ENCODE measurements around the gene TAT. TPM values are rescaled to one million over a fixed set of nuclear protein-coding genes. Genes with fewer than 3 reads are reported as not detected.
"Not testable (repeated sequence)": the region's sequence is repeated elsewhere in the genome, so short reads cannot be mapped to it uniquely, and the experiment has no call there.

Gene TAT
- total RNA-seq, 1 donor from 2014 or later: not detected

DNA sequence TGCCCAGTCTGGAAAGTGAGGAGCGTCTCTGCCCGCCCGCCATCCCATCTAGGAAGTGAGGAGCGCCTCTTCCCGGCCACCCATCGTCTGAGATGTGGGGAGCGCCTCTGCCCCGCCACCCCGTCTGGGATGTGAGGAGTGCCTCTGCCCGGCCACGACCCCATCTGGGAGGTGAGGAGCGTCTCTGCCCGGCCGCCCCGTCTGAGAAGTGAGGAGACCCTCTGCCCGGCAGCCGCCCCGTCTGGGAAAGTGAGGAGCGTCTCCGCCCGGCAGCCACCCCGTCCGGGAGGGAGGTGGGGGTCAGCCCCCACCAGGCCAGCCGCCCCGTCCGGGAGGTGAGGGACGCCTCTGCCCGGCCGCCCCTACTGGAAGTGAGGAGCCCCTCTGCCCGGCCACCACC, 12.4 kb upstream of the TAT start:
- FAIRE-seq; DNase-seq (ENCODE audit: low spot score in 2 of 2): not testable (repeated sequence)

DNA sequence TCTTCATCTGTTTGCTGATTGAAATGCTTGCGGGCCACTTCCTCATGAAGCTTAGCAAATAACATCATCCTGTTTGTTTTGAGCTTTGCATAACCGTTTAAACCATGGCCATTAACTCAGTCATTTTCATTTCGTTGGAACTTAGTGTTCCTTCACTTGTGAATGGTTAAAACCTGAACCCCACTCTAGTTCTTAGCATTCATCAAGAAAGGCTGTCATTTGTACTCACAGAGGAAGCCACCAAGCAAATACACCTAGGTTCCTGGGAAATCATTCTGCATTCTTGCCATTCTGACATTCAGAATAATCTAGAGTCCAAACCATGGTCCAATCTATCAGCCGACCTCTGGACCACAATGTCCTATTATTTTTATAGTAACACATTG, 8.4 kb upstream of the TAT start:
- FAIRE-seq (no peak), DNase-seq (ENCODE audit: low spot score in 2 of 2) (no peak)

DNA sequence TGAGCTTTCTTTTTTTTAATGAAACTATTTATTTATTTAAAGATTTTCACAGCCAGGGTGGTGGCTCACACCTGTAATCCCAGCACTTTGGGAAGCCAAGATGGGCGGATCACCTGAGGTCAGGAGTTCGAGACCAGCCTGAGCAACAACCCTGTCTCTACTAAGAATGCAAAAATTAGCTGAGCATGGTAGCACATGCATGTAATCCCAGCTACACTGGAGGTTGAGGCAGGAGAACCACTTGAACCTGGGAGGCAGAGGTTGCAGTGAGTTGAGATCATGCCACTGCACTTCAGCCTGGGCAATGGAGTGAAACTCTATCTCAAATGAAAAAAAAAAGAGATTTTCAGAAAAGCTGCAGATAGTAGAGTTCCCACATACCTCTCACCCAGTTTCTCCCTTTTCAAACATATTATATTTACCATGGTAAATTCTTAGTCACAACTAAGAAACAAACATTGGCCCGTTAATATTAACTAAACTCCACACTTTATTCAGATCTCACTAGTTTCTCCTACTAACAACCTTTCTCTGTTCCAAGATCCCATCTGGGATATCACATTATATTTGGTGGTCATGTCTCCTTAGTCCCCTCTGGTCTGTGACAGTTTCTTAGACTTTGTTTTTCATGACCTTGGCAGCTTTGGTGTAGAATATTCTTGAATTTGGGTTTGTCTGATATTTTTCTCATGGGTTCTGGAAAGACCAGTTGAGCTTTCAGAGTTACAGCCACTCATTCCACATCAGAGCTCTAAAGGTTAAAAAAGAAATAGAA, 7.8 kb upstream of the TAT start:
- no peak for FAIRE-seq
- DNase-seq (ENCODE audit: low spot score in 2 of 2): no peak

DNA sequence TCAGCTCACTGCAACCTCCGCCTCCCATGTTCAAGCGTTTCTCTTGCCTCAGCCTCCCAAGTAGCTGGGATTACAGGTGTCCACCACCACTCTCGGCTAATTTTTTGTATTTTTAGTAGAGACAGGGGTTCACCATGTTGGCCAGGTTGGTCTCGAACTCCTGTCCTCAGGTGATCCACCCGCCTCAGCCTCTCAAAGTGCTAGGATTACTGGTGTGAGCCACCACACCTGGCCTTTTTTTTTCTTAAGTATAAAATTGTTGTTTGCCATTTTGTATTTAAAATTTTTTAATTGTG, 5.6 kb upstream of the TAT start:
- not testable (repeated sequence) for DNase-seq (ENCODE audit: low spot score in 2 of 2); FAIRE-seq

DNA sequence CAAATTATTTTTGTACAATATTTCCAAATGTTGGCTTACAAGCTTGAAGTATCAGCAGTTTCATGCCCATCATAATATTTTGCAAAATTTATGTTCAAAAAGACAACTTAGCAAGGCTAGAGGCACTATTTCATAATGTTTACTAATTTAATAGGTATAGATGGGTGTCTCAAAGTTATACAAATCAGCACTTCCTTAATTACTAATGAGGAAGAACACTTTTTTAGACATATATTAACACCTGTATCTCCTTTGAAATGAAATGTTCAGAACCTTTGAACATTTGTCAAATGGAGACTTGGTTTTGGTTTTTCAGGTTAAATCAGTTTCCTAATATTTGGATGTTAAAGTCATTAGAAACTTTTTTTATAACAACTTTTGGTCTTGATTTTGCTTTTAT, 2.2 kb downstream of the TAT start:
- DNase-seq (ENCODE audit: low spot score in 2 of 2): no peak
- no peak for FAIRE-seq

DNA sequence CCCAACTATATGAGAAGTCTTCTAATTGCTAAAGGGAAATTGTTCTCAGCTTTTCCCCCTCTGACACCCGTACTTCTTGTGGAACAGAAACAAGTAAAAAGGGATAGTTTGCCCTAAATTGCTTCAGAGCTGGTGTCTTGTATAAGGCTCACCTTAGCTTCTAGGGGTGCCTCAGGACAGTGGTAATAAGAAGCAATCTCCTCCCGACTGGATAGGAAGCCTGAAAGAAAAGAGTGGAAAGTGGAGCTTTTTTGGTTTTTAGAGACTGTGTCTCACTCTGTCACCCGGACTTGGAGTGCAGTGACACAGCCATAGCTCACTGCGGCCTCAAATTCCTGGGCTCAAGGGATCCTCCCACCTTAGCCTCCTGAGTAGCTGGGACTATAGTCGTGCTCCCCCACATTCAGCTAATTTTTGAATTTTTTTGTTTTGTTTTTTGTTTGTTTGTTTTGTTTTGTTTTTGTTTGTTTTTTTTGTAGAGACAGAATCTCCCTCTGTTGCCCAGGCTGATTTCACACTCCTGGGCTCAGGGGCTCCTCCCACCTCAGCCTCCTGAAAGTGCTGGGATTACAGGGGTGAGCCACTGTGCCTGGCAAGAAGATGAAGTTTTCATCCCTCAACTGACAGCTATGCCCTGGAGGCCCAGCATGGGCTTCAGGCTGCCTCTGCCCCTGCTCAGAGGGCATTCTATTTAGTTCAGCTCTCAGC, 3.4 kb downstream of the TAT start:
- FAIRE-seq: no peak
- no peak for DNase-seq (ENCODE audit: low spot score in 2 of 2)

DNA sequence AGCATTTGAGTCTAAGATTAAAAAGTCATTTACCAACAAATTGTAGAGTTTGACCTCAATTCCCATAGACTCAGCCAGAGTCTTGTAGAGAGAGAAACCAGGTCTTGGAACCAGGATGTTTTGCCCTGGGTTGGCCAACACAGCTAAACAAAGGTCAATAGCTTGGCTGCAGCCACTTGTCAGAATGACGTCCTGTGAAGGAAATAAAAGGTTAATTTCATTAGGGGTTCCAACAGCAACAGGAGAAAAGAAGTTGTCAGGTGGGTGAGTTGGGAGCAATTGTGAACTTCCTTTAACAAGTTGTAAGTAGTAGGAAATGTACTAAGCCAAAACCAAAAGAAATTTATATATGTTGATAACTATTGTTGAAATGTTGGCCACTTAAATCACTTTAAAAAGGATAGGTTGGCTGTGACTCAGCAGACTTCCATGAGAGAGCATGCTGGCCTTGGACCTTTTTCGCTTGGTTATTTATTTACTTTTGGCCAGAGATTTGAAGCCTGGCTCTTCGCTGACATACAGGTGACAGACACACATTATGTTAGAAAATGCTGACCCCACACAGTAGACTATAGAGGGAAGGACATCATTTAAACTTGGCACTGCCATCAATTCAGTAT, 4.3 kb downstream of the TAT start:
- FAIRE-seq: no peak

DNA sequence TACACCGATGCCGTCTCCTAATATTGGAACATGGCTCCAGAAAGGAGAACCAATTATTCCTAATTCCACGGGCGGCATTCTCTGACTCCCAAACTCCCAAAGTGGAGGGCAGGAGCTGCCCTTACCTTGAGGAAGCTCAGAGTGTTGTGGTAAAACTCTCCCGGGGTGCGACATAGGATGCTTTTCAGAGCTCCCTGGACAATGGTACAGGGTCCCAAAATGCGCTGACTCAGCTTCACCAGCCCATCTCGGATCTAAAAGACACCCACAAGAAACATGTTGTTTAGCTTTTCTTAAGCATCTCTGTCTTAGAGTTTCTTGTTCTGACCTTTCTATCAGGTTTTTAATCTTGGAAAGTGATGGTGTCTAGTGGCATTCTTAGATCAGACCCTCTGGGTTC, 6.7 kb downstream of the TAT start:
- DNase-seq (ENCODE audit: low spot score in 2 of 2): no peak
- no peak for FAIRE-seq

More for the DNA sequence above, 4.3 kb downstream of the TAT start:
- no peak for DNase-seq (ENCODE audit: low spot score in 2 of 2)

DNA sequence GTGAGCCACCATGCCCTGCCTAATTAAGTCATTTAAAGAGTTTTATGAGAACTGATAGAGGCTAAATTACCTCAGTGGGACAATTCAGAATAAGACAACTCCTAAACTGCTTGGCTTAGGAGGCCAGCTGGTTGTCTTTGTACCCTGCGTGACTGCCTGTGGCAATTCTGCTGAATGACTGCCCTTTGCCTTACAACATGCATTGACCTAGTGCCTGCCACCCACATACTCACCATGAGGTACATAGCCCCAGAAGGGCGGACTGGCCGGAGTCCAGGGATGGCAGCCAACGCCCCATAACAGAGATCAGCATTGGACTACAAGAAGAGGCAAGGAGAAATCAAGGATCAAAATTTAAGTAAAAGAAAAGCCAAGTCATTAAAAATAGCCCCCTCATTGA, 7.3 kb downstream of the TAT start:
- DNase-seq (ENCODE audit: low spot score in 2 of 2) (no peak), FAIRE-seq (no peak)

DNA sequence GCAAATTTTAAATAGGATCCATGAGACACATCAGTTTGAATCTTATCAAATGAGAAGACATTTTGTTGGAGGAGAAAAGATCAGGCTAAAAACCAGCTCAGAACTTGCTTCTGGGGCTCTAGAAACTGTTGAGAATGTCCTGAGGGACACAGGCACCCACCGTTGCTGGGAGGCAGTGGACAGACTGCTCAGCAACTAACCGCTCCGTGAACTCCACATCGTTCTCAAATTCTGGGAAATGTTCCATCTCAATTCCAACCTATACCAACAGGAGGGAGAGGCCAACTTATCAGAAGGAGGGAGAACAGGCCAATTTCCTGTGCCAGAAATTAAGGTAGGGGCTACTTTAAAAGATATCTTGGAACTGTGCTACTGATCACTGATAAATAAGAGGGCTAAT, 8.3 kb downstream of the TAT start:
- FAIRE-seq (no peak), DNase-seq (ENCODE audit: low spot score in 2 of 2) (no peak)

DNA sequence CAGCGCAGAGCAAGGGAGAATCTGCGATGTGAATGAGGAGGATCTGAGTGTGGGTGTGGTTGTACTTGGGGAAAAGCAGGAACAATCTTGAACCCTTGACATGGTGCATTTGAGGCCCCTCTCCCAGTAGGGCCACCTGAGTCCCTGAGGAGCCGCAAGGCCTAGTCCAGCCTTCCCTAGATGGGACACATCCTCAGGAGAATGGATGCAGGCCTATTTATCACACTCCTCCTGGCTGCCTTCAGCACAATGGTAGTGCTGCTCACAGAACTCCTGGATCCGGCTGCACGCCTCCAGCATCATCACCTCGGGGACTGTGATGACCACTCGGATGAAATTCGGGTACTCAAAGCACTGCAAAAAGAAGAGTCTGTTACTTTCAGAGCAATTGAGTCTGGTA, 9.0 kb downstream of the TAT start:
- DNase-seq (ENCODE audit: low spot score in 2 of 2): no peak
- no peak for FAIRE-seq

DNA sequence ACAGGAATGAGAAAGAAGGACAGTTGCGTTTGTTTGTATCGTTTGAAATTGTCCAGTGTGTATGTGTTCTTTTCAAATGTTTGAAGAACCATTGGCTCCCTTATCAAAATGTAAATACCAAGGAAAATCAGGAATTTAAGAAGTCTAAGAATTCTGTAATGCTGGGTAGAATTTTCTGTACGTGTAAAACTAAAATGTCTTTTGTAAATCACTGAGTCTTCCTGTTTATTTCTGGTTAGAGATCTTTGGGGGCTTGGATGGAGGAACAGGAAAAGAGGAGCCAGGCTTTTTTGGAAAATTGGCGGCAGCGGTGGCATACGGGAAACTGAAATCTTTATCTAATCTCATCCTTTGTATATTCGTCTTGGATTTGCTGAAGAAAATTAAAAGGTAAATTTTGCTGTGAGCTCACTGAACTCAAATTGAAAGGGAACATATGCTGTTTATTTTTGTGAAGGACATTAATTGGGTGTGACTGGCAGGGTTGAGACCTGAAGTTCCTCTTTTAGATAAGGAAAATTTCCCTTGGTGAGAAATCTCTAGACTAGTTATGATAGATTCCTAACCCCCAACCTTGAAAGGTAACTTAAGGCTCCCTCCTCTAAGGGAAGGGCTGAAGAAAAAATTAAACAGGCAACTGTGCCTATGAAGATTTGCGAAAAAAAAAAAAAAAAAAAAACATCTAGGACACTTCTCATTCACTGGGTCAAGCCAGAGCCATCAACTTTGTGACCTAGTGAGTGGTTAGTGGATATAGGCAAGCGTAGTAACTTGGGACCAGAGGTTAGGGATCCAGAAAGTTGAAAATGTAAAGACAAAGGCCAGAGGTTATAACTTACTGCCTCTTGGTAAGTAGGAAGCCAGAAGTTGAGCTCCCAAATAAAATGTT, 10.8 kb downstream of the TAT start:
- DNase-seq (ENCODE audit: low spot score in 2 of 2): no peak
- no peak for FAIRE-seq

DNA sequence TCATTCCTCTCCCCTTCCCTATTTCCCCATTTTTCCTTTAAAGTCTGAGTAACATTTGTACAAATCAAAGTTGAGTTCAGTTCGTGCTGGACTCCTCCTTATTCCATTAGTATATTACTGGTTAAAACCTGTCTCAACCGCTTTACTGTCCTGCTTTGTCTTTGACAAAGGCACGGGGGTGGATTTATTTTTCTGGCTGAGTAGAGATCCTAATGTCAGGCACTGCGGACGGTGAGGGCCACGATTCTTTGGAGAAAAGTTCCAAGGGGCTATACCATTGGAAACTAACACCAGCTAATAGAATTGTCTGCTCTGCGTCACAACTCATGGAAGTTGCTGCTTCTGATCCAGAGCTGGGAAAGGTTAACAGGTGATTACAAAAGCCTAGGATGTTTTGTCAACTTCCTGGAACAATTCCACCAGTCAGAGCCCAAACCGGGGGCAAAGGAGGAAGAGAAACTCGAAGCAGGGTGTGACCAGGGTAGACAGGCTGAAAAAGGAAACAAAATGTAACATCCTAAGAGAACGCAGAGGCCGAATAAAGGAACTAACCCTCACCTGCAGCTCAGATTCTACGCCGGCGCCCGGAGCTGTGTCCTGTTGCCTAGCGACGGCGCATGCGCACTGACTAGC, 12.4 kb downstream of the TAT start:
- FAIRE-seq: no peak
- DNase-seq (ENCODE audit: low spot score in 2 of 2): no peak

DNA sequence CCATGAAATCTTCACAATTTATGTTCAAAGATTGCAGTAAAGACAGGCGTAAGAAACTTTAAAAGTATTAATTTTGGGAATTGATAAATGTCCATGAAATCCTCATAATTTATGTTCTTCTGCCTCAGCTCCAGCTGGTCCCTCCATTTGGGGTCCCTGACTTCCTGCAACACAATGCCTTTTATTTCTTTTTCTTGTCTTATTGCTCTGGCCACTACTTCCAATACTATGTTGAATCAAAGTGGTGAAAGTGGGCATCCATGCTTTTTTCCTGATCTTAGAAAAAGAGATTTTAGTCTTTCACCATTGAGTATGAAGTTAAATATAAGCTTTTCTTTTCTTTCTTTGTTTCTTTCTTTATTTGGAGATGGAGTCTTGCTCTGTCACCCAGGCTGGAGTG, 14.3 kb downstream of the TAT start:
- DNase-seq (ENCODE audit: low spot score in 2 of 2): no peak
- no peak for FAIRE-seq

DNA sequence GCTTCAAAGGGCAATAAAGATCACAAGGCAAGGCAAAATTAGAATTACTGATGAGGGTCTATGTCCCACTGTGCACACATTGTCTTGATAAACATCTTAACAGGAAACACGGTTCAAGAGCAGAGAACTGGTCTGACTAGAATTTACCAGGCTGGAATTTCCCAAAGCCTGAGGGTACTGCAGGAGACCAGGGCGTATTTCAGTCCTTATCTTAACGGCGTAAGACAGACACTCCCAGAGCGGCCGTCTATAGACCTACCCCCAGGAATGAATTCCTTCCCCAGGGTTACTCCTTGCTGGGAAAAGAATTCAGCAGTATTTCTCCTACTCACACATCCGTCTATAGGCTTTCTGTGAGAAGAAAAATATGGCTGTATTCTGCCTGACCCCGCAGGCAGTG, 15.0 kb downstream of the TAT start:
- not testable (repeated sequence) for FAIRE-seq; DNase-seq (ENCODE audit: low spot score in 2 of 2)

DNA sequence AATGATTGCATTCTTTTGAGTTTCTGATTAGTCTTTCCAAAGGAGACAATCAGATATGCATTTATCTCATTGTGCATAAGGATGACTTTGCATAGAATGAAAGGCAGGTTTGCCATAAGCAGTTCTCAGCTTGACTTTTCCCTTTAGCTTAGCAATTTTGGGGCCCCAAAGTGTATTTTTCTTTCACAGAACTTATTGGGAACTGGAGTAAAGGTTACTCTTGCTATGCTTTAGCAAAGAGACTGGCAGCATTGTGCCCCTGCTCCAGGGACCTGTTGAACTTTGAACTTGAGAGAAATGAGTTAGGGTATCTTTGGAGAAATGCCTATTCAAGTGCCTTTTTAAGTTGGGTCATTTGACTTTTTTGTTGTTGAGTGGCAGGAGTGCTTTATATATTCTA, 17.0 kb downstream of the TAT start:
- FAIRE-seq (no peak), DNase-seq (ENCODE audit: low spot score in 2 of 2) (no peak)

DNA sequence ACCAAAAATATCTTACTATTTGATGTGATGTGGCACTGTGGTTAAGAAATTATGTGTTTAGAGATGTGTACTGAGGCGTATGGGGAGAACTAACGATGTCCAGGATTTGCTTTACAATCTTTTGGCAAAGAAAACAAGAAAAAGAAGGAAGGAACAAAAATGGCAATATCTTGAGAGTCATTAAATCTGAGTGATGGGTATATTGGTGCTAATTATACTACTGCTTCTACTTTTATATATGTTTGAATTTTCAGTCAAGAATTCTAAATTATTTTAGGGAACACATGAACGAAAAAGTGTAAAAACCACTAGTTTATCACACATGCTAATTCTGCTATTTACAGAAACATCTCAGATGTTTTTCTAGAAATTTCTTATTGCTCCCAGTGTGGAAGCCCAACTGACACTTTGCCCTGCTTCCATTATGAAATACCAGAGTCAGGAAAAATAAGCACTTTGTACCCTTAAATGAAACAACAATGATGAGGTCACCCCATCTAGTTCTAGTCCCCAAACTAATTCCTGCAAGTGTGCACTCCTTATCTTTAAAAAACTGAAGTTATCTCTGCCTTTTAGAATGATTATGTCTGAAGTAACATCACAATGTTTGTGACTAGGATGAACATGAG, 18.8 kb downstream of the TAT start:
- FAIRE-seq (no peak), DNase-seq (ENCODE audit: low spot score in 2 of 2) (no peak)

DNA sequence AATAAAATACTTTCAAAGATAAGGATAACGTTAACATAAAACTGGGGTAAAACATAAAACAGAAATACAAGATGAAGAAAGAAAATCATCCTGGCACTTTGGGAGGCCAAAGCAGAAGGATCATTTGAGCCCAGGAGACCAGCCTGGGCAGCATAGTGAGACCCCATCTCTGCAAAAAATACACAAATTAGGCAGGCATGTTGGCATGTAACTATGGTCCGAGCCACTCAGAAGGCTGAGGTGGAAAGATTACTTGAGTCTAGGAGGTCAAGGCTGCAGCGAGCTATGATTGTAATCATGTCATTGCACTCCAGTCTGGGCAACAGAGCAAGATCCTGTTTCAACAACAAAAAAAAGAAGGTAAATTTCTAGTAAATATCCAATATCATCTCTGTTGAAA, 19.6 kb downstream of the TAT start:
- no peak for DNase-seq (ENCODE audit: low spot score in 2 of 2)
- FAIRE-seq: no peak

DNA sequence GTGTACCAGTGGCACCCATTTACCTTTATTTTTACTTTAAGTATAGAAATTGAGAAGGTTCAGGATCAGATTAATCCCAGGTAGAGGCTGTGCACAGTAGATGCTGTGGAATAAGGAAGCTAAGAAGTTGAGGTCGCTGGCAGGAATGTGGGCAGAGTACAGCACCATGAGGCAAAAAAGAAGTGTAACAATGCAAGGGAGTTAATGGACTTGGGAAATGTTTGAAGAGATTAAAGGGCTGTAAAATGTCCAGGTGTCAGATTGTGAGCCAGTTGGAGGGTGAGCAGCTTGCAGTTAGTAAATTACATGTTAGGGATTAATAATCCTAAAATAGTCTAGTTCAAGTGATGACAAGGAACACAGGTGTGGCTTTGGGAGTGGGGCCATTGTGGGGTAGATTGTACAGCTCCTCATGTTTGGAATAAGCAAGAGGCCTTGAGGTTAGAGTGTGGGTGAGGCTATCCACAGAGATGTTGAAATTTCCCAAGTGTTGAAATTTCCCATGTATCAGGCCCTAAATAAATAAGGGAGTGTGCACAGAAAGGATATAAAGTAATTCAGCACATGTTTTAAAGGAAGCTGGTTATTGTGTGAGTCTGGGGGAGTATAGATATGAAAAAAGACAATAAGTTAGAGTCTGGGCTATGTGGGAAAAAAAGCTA, 21.5 kb downstream of the TAT start:
- no peak for DNase-seq (ENCODE audit: low spot score in 2 of 2)
- no peak for FAIRE-seq

Data from frontal cortex (tissue), 4 donors.